H9 (cell line): ENCODE data around the gene SPDYE4. TPM values are rescaled to one million over a fixed set of nuclear protein-coding genes. Genes with fewer than 3 reads are reported as not detected.

Source experiments
- DNase-seq: peaks from one replicate; pipeline ENCODE4 v3.0.0-alpha.2; 2017
- H2AFZ ChIP-seq: one replicate; pipeline ENCODE4 v1.6.1; 2013; ENCODE audit warnings: mild to moderate bottlenecking, low read length, control low read depth, moderate library complexity
- H2AK5ac ChIP-seq: 2 replicates; pipeline ENCODE4 v1.6.1; 2013; ENCODE audit warnings: low read length, control low read depth, mixed read lengths; ENCODE audit not compliant: insufficient read length
- H2BK120ac ChIP-seq: one replicate; pipeline ENCODE4 v1.6.1; 2013; ENCODE audit warnings: low read depth, mild to moderate bottlenecking, low read length, control low read depth, inconsistent platforms; ENCODE audit not compliant: poor library complexity, severe bottlenecking
- H2BK12ac ChIP-seq: 2 replicates; pipeline ENCODE4 v1.6.1; 2013; ENCODE audit warnings: low read length, control low read depth, mixed read lengths, low read depth; ENCODE audit not compliant: insufficient read length
- H2BK15ac ChIP-seq: 2 replicates; pipeline ENCODE4 v1.6.1; 2013; ENCODE audit warnings: low read depth, low read length, control low read depth
- H2BK20ac ChIP-seq: one replicate; pipeline ENCODE4 v1.6.1; 2013; ENCODE audit warnings: low read depth, mild to moderate bottlenecking, low read length, control low read depth, inconsistent platforms; ENCODE audit not compliant: poor library complexity, severe bottlenecking
- H2BK5ac ChIP-seq: 2 replicates; pipeline ENCODE4 v1.6.1; 2013; ENCODE audit warnings: low read length, control low read depth, mixed read lengths; ENCODE audit not compliant: insufficient read length
- H3K14ac ChIP-seq: 2 replicates; pipeline ENCODE4 v1.6.1; 2013; ENCODE audit warnings: low read length, control low read depth; ENCODE audit not compliant: insufficient read depth
- H3K18ac ChIP-seq: 2 replicates; pipeline ENCODE4 v1.6.1; 2013; ENCODE audit warnings: low read depth, mild to moderate bottlenecking, mixed read lengths, low read length, control low read depth; ENCODE audit not compliant: insufficient read length
- H3K23ac ChIP-seq: 2 replicates; pipeline ENCODE4 v1.6.1; 2013; ENCODE audit warnings: low read length, control low read depth, mixed read lengths, low read depth; ENCODE audit not compliant: insufficient read length
- H3K23me2 ChIP-seq: 2 replicates; pipeline ENCODE4 v1.6.1; 2013; ENCODE audit warnings: low read depth, mild to moderate bottlenecking, mixed read lengths, low read length, control low read depth; ENCODE audit not compliant: insufficient read length, poor library complexity, severe bottlenecking
- H3K27ac ChIP-seq: 2 replicates; pipeline ENCODE4 v1.5.1; 2013; ENCODE audit warnings: low read length, control low read depth, mixed read lengths, low read depth; ENCODE audit not compliant: insufficient read length
- H3K27me3 ChIP-seq: 2 replicates; pipeline ENCODE4 v1.6.1; 2013; ENCODE audit warnings: low read length, control low read depth, inconsistent platforms; ENCODE audit not compliant: insufficient read depth
- H3K4ac ChIP-seq: 2 replicates; pipeline ENCODE4 v1.6.1; 2013; ENCODE audit warnings: low read depth, mild to moderate bottlenecking, control low read depth, inconsistent platforms, low read length, moderate library complexity
- H3K4me1 ChIP-seq: 2 replicates; pipeline ENCODE4 v1.6.1; 2013; ENCODE audit warnings: low read length, control low read depth, inconsistent platforms; ENCODE audit not compliant: insufficient read depth
- H3K4me2 ChIP-seq: 2 replicates; pipeline ENCODE4 v1.6.1; 2013; ENCODE audit warnings: low read length, control low read depth, mixed read lengths; ENCODE audit not compliant: insufficient read length, insufficient read depth
- H3K56ac ChIP-seq: 2 replicates; pipeline ENCODE4 v1.6.1; 2013; ENCODE audit warnings: low read depth, mild to moderate bottlenecking, mixed read lengths, low read length, control low read depth; ENCODE audit not compliant: insufficient read length
- H3K79me1 ChIP-seq: 2 replicates; pipeline ENCODE4 v1.6.1; 2013; ENCODE audit warnings: low read depth, mild to moderate bottlenecking, moderate library complexity, low read length, control low read depth, inconsistent platforms; ENCODE audit not compliant: insufficient read depth, poor library complexity, severe bottlenecking
- H3K79me2 ChIP-seq: 2 replicates; pipeline ENCODE4 v1.6.1; 2013; ENCODE audit warnings: low read length, control low read depth, inconsistent platforms; ENCODE audit not compliant: insufficient read depth
- H3K9ac ChIP-seq: 2 replicates; pipeline ENCODE4 v1.6.1; 2013; ENCODE audit warnings: low read length, control low read depth, mixed read lengths; ENCODE audit not compliant: insufficient read length; ENCODE audit errors: extremely low read depth
- H3K9me3 ChIP-seq: one replicate; pipeline ENCODE4 v1.6.1; 2013; ENCODE audit warnings: low read depth, low read length, inconsistent platforms; ENCODE audit not compliant: control insufficient read depth
- H3T11ph ChIP-seq: one replicate; pipeline ENCODE4 v1.6.1; 2013; ENCODE audit warnings: mild to moderate bottlenecking, low read length, control low read depth, inconsistent platforms
- H4K20me1 ChIP-seq: one replicate; pipeline ENCODE4 v1.6.1; 2013; ENCODE audit not compliant: control insufficient read depth, insufficient read length, insufficient read depth
- H4K5ac ChIP-seq: 2 replicates; pipeline ENCODE4 v1.6.1; 2013; ENCODE audit warnings: low read depth, mild to moderate bottlenecking, mixed read lengths, low read length, control low read depth; ENCODE audit not compliant: insufficient read length
- H4K8ac ChIP-seq: replicated peaks from 2 replicates; pipeline ENCODE4 v1.6.1; 2013; ENCODE audit warnings: low read length, control low read depth, mixed read lengths, low read depth; ENCODE audit not compliant: insufficient read length
- H4K91ac ChIP-seq: 2 replicates; pipeline ENCODE4 v1.6.1; 2013; ENCODE audit warnings: low read depth, mild to moderate bottlenecking, moderate library complexity, mixed read lengths, low read length, control low read depth; ENCODE audit not compliant: insufficient read length
- H3K27ac Mint-ChIP-seq, 3 experiments: 2 replicates in 2 of 3; 3 replicates in 1 of 3; pipeline ENCODE4 v1.8.0; 2020 to 2021; ENCODE audit warnings: mixed read lengths in 3 of 3, mild to moderate bottlenecking in 1 of 3, moderate library complexity in 1 of 3
- H3K27me3 Mint-ChIP-seq: 2 replicates; pipeline ENCODE4 v1.8.0; 2021; ENCODE audit warnings: low read depth, mild to moderate bottlenecking, moderate library complexity, mixed read lengths
- H3K36me3 Mint-ChIP-seq, 3 experiments: 2 replicates in 2 of 3; 3 replicates in 1 of 3; pipeline ENCODE4 v1.8.0; 2020 to 2021; ENCODE audit warnings: low read depth in 3 of 3, mixed read lengths in 3 of 3; ENCODE audit not compliant: insufficient read depth in 1 of 3
- H3K4me1 Mint-ChIP-seq, 2 experiments: 2 replicates each; pipeline ENCODE4 v1.8.0; 2020; ENCODE audit warnings: mixed read lengths in 2 of 2
- H3K4me3 Mint-ChIP-seq, 2 experiments: 2 replicates in 1 of 2; 3 replicates in 1 of 2; pipeline ENCODE4 v1.8.0; 2020 to 2021; ENCODE audit warnings: mild to moderate bottlenecking in 2 of 2, mixed read lengths in 2 of 2, moderate library complexity in 1 of 2
- H3K9me3 Mint-ChIP-seq, 2 experiments: 2 replicates in 1 of 2; 3 replicates in 1 of 2; pipeline ENCODE4 v1.8.0; 2020; ENCODE audit warnings: mild to moderate bottlenecking in 2 of 2, mixed read lengths in 2 of 2, moderate library complexity in 1 of 2
- CTCF ChIP-seq: fragments of 200-600 bp; sonication (generic); conservative IDR thresholded peaks from 3 replicates; pipeline ENCODE4 v1.8.0; 2021; ENCODE audit warnings: antibody characterized with exemption, mild to moderate bottlenecking
- WGBS: extraction: QIAGEN DNeasy Blood & Tissue Kit; methylation state at CpG from one replicate; pipeline ENCODE4 v1.1.7; 2013; ENCODE audit warnings: missing lambda C conversion rate, low lambda C conversion rate, mixed read lengths; ENCODE audit not compliant: insufficient read length; ENCODE audit errors: extremely low coverage; 5-methylcytosine and 5-hydroxymethylcytosine counted together
- total RNA-seq: library from RNA; stranded (reverse); gene quantifications from 2 replicates; pipeline ENCODE4 v1.2.1, GENCODE V29; 2021

Gene SPDYE4
- total RNA-seq, 1 experiment from 2014 or later: not detected

GRCh38 chr17:8799570-8800212 is 41.3 kb upstream of the SPDYE4 start:
- H3K27ac Mint-ChIP-seq: no peak overlapping the region; a peak in 1 of 7 replicates
- no peak overlapping the region for H3T11ph ChIP-seq
- no peaks in the 10 kb centered on the region for H4K20me1 ChIP-seq
- H3K4me2 ChIP-seq: peak overlapping the region; percentile 23
- H3K9me3 Mint-ChIP-seq: no peaks in the 10 kb centered on the region
- no peak overlapping the region for H2BK15ac ChIP-seq
- H3K23ac ChIP-seq: no peak overlapping the region
- peaks cover 1% of the 10 kb centered on the region for H3K27me3 Mint-ChIP-seq
- H3K27ac ChIP-seq: no peak overlapping the region
- no peak overlapping the region for H2AFZ ChIP-seq
- no peaks in the 10 kb centered on the region for H3K23me2 ChIP-seq
- H3K4me3 Mint-ChIP-seq: peak overlapping the region; percentile 59 to 76
- H4K91ac ChIP-seq: no peak overlapping the region
- no peak overlapping the region for H3K4ac ChIP-seq
- no peaks in the 10 kb centered on the region for H3K27me3 ChIP-seq
- H4K8ac ChIP-seq: no peak overlapping the region
- no peaks in the 10 kb centered on the region for H3K4me1 ChIP-seq
- DNase-seq: no peak
- H2BK12ac ChIP-seq: no peak overlapping the region
- H4K5ac ChIP-seq: no peak overlapping the region
- H3K9me3 ChIP-seq: no peaks in the 10 kb centered on the region
- no peak overlapping the region for H3K56ac ChIP-seq
- H2BK20ac ChIP-seq: no peak overlapping the region
- H2BK120ac ChIP-seq: no peak overlapping the region
- no peaks in the 10 kb centered on the region for H3K79me1 ChIP-seq
- no peak overlapping the region for H3K14ac ChIP-seq
- TF ChIP-seq CTCF: no peak
- H3K4me1 Mint-ChIP-seq: peaks cover 26 to 41% of the 10 kb centered on the region in 2 experiments
- no peak overlapping the region for H3K9ac ChIP-seq
- H2AK5ac ChIP-seq: no peak overlapping the region
- no peak overlapping the region for H2BK5ac ChIP-seq
- WGBS: no CpG with 5 or more reads among the region's 15 CpGs
- H3K18ac ChIP-seq: no peak overlapping the region
- no peaks in the 10 kb centered on the region for H3K36me3 Mint-ChIP-seq
- H3K79me2 ChIP-seq: no peaks in the 10 kb centered on the region
